Mesothelial cell of epicardium (in vitro differentiated cells): ENCODE data around the gene TMED6. TPM values are rescaled to one million over a fixed set of nuclear protein-coding genes. Genes with fewer than 3 reads are reported as not detected.

Experiments
- DNase-seq, 2 experiments: peaks; one replicate each; pipeline ENCODE4 v3.0.0; 2021; ENCODE audit warnings: low spot score in 2 of 2; ENCODE audit not compliant: unreplicated experiment in 2 of 2
- H3K27ac Mint-ChIP-seq: 2 replicates; pipeline ENCODE4 v1.8.0; 2021; ENCODE audit warnings: mixed read lengths
- H3K27me3 Mint-ChIP-seq: 2 replicates; pipeline ENCODE4 v1.8.0; 2021; ENCODE audit warnings: low read depth, mixed read lengths
- H3K36me3 Mint-ChIP-seq: 2 replicates; pipeline ENCODE4 v1.8.0; 2021; ENCODE audit warnings: mixed read lengths
- H3K4me1 Mint-ChIP-seq: 2 replicates; pipeline ENCODE4 v1.8.0; 2021; ENCODE audit warnings: mixed read lengths
- H3K4me3 Mint-ChIP-seq: 2 replicates; pipeline ENCODE4 v1.8.0; 2021; ENCODE audit warnings: mild to moderate bottlenecking, moderate library complexity, mixed read lengths
- H3K9me3 Mint-ChIP-seq: 2 replicates; pipeline ENCODE4 v1.8.0; 2021; ENCODE audit warnings: mixed read lengths
- CTCF ChIP-seq: fragments of 200-600 bp; sonication (generic); IDR thresholded peaks from one replicate; pipeline ENCODE4 v1.5.0; 2021; ENCODE audit warnings: antibody characterized with exemption; ENCODE audit not compliant: unreplicated experiment
- total RNA-seq: library from RNA; stranded (reverse); gene quantifications from 3 replicates; pipeline ENCODE4 v1.2.1, GENCODE V29; 2021

The TMED6 gene
- total RNA-seq, 1 donor from 2014 or later, result 1.7 TPM

DNA sequence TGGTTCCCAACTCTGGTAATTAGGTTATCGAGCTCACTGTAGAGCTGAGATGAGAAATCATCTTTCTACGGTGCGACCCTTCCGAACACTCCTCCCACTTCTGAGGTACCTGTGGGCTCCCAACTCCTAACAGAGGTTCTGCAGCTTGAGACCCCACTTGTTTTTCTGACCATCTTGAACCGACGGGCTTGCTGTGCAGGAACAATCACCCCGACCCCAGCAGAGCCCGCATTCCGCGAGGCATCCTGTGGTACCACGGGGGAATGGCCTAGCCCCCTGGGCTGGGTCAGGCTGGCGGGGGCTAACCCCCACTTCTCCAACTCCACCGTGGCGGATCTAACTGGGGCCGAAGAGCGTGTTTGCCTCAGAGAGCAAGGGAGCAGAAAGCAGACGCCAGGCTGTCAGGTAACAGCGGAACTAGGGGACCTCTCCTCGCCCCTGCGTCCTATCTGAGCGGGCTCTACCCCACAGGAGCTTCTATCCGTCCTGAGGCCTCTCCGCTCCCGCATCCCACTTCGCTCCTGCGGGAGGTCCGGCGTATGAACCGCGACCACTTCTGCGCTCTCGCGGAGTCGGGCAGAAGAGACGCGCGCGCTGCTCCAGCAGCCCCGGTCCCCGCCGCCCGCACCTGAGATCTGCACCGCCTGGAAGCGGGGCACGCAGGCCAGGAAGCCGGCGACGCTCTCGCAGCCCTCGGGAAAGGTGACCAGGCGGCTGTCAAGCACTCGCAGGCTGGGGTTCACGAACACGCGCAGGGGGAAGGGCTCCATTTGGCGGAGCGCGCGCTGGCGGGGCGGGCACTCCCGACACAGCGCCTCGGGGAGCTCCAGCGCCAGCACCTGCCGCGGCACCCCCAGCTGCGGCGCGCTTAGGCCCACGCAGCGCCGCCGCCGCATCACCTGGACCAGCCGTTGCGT, 22.0 kb downstream of the TMED6 start:
- TF ChIP-seq CTCF, result no peak
- peak in 1 of 2 experiments; percentile 52 for DNase-seq
- H3K4me1 Mint-ChIP-seq, result peaks cover 17% of the 10 kb centered on the region
- peak overlapping the region; percentile 76 for H3K4me3 Mint-ChIP-seq
- peaks cover 23% of the 10 kb centered on the region for H3K36me3 Mint-ChIP-seq
- no peaks in the 10 kb centered on the region for H3K27me3 Mint-ChIP-seq
- no peaks in the 10 kb centered on the region for H3K9me3 Mint-ChIP-seq
- H3K27ac Mint-ChIP-seq, result no peak overlapping the region

- H3K27me3 Mint-ChIP-seq, result no peaks in the 10 kb centered on the region
- H3K4me1 Mint-ChIP-seq, result peaks cover 17% of the 10 kb centered on the region
- no peak for DNase-seq
- peaks cover 17% of the 10 kb centered on the region for H3K36me3 Mint-ChIP-seq
- H3K9me3 Mint-ChIP-seq, result no peaks in the 10 kb centered on the region
- no peak for TF ChIP-seq CTCF
- peak overlapping the region; percentile 76 for H3K4me3 Mint-ChIP-seq
- peak overlapping the region; percentile 21 for H3K27ac Mint-ChIP-seq
Measured at GRCh38 chr16:69328854-69329316, 22.7 kb downstream of the TMED6 start.

GRCh38 chr16:69327585-69328310, 23.8 kb downstream of the TMED6 start:
- TF ChIP-seq CTCF, result no peak
- no peak for DNase-seq
- Mint-ChIP-seq H3K9me3 (no peaks in the 10 kb centered on the region), H3K4me3 (no peak overlapping the region), H3K27ac (no peak overlapping the region), H3K36me3 (peaks cover 12% of the 10 kb centered on the region), H3K4me1 (peaks cover 17% of the 10 kb centered on the region), H3K27me3 (no peaks in the 10 kb centered on the region)

DNA sequence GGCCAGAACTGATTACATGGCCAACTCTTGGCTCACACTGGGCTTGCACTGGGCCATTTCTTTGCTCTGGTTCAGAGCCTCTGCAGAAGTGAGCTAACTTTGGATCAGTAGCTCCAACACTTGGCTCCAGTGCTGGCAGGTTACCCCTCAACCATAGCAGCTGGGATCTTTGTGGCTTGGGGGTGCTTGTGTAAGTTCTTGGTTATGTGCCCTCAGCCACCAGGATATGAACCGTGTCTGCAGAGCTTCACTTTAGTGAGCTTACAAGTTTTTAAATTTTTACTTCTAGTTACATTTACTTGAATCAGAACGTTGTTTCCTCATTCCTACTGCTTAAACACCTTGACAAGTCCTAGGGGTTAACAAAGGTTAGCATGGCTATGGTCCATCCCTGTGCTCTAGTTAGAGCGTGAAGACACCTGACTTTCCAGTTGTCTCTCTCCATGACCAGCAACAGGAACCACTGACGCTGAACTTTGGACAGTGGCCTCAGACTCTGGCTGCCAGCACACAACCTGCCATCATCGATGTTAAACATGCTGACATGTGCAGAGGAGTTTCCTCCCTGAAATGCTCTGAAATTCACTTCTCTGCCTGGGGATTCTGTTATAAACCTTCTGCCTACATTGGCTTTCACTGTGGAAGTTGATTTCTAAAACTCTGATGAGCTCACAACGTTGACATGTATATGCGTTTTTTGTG, 25.3 kb downstream of the TMED6 start:
- DNase-seq, result no peak
- Mint-ChIP-seq H3K4me3 (no peak overlapping the region), H3K27me3 (no peaks in the 10 kb centered on the region), H3K27ac (peak overlapping the region; percentile 34), H3K4me1 (peaks cover 17% of the 10 kb centered on the region), H3K9me3 (no peaks in the 10 kb centered on the region), H3K36me3 (peaks cover 16% of the 10 kb centered on the region)
- no peak for TF ChIP-seq CTCF

DNA sequence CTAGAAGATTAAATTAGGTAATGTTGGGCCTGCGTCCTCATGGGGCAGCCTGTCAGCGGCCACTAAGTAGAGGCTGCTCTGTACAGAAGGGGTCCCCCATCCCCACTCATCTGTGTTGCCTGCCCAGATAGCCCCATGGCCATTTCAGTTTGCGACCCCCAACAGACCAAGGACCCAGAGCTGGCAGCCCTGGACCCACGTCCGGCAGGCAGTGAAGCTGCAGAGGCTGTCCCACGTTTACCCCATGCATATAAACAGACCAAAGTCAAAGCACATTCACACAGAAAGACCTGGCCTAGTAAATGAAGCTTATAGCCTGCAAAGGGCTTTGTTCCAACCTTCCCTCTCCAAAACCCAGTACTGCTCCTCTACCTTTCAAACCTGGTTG, 25.8 kb downstream of the TMED6 start:
- no peak for TF ChIP-seq CTCF
- no peak overlapping the region for H3K4me3 Mint-ChIP-seq
- H3K27me3 Mint-ChIP-seq, result no peaks in the 10 kb centered on the region
- peaks cover 15% of the 10 kb centered on the region for H3K4me1 Mint-ChIP-seq
- DNase-seq, result no peak
- no peaks in the 10 kb centered on the region for H3K9me3 Mint-ChIP-seq
- no peak overlapping the region for H3K27ac Mint-ChIP-seq
- peaks cover 20% of the 10 kb centered on the region for H3K36me3 Mint-ChIP-seq
